GM18907 (cell line): ENCODE measurements around the gene SLC22A14.

ENCODE experiments used
- ATAC-seq: cut with Tn5 transposase; IDR thresholded peaks from one replicate; pipeline ENCODE4 v1.9.1; 2021; ENCODE audit warnings: mild to moderate bottlenecking, moderate library complexity; ENCODE audit not compliant: unreplicated experiment

SLC22A14 gene

GRCh38 chr3:38343797-38344594 is 61.9 kb downstream of the SLC22A14 start:
- ATAC-seq: no peak

GRCh38 chr3:38345879-38346586 is 63.9 kb downstream of the SLC22A14 start:
- no peak for ATAC-seq

- ATAC-seq: peak; percentile 98
Measured at GRCh38 chr3:38346587-38347410, 64.7 kb downstream of the SLC22A14 start, which contains the start of gene XYLB. XYLB (plus strand) TSS chr3:38346785; CDS start chr3:38346869, 84 bp downstream.

- no peak for ATAC-seq
Measured at GRCh38 chr3:38347421-38348200, 65.5 kb downstream of the SLC22A14 start.

- ATAC-seq: no peak
Measured at GRCh38 chr3:38348903-38349302, 66.8 kb downstream of the SLC22A14 start.

GRCh38 chr3:38349684-38350359 is 67.7 kb downstream of the SLC22A14 start:
- no peak for ATAC-seq

GRCh38 chr3:38353151-38353550 is 71.1 kb downstream of the SLC22A14 start:
- no peak for ATAC-seq

- no peak for ATAC-seq
Measured at GRCh38 chr3:38354588-38355330, 72.7 kb downstream of the SLC22A14 start.

GRCh38 chr3:38359038-38359437 is 76.9 kb downstream of the SLC22A14 start:
- ATAC-seq: no peak

GRCh38 chr3:38360345-38360744 is 78.3 kb downstream of the SLC22A14 start:
- no peak for ATAC-seq

GRCh38 chr3:38361496-38361895 is 79.4 kb downstream of the SLC22A14 start:
- ATAC-seq: no peak

- ATAC-seq: no peak
Measured at GRCh38 chr3:38362825-38363224, 80.7 kb downstream of the SLC22A14 start.

- ATAC-seq: no peak
Measured at GRCh38 chr3:38364721-38365400, 82.8 kb downstream of the SLC22A14 start.

- ATAC-seq: no peak
Measured at GRCh38 chr3:38365469-38366062, 83.5 kb downstream of the SLC22A14 start.

- no peak for ATAC-seq
Measured at GRCh38 chr3:38366082-38366481, 84.0 kb downstream of the SLC22A14 start.

GRCh38 chr3:38367779-38368178 is 85.7 kb downstream of the SLC22A14 start:
- ATAC-seq: no peak
